Right lobe of liver (tissue), 6 donors: ENCODE data around the gene LIMCH1. TPM values are rescaled to one million over a fixed set of nuclear protein-coding genes. Genes with fewer than 3 reads are reported as not detected.

Experiments
- ATAC-seq, 4 donors: fragments of 200-7000 bp; cut with Tn5 transposase; one replicate each; pipeline ENCODE4 v1.9.1; 2020; ENCODE audit warnings: mild to moderate bottlenecking in 4 of 4, moderate library complexity in 4 of 4
- DNase-seq, 3 donors: peaks; one replicate each; pipeline ENCODE4 v3.0.0-alpha.2; 2020
- H3K27ac ChIP-seq, 3 donors: fragments of 200-600 bp; one replicate each; pipeline ENCODE4 v1.8.0; 2022
- H3K27me3 ChIP-seq, 2 donors: fragments of 200-600 bp; one replicate each; pipeline ENCODE4 v1.8.0; 2022
- H3K36me3 ChIP-seq, 4 donors: fragments of 200-600 bp; sonication (generic) in 1 of 4; one replicate each; pipeline versions ENCODE4 v1.5.1 to v1.8.0; 2017 to 2022; ENCODE audit warnings: control low read depth in 1 of 4
- H3K4me1 ChIP-seq, 4 donors: fragments of 200-600 bp; sonication (generic) in 1 of 4; one replicate each; pipeline versions ENCODE4 v1.5.1 to v1.8.0; 2017 to 2022; ENCODE audit warnings: control low read depth in 1 of 4
- H3K4me3 ChIP-seq, 3 donors: fragments of 200-600 bp; one replicate each; pipeline ENCODE4 v1.8.0; 2022
- H3K9me3 ChIP-seq, 4 donors: fragments of 200-600 bp; sonication (generic) in 1 of 4; one replicate each; pipeline versions ENCODE4 v1.5.1 to v1.8.0; 2017 to 2022; ENCODE audit warnings: control low read depth in 1 of 4
- CTCF ChIP-seq, 4 donors: fragments of 200-600 bp in 3 of 4; fragments of 450-650 bp in 1 of 4; IDR thresholded peaks; one replicate each; pipeline versions ENCODE4 v1.5.1 to v1.8.0; 2016 to 2022; ENCODE audit warnings: antibody characterized with exemption in 4 of 4, mild to moderate bottlenecking in 2 of 4
- POLR2A ChIP-seq: fragments of 450-650 bp; IDR thresholded peaks from one replicate; pipeline ENCODE4 v1.6.1; 2017; ENCODE audit warnings: antibody characterized with exemption, mild to moderate bottlenecking
- WGBS: methylation state at CpG from one replicate; pipeline ENCODE4 v1.1.6; 2018; ENCODE audit warnings: low coverage, low lambda C conversion rate; ENCODE audit not compliant: insufficient coverage; ENCODE audit errors: missing lambda C conversion rate; 5-methylcytosine and 5-hydroxymethylcytosine counted together
- intact Hi-C, 2 donors: fragments of 100-400 bp; cut with DNase I; formaldehyde crosslinking; loops; one replicate each; pipeline versions ENCODE4 v1.11.2 to v1.14.1; 2022
- total RNA-seq, 6 experiments: library from RNA; depleted of rRNA in 2 of 6; stranded (reverse); fragments of >200 nt in 2 of 6; fragmentation: NEBNext Ultra II Directional in 3 of 6; extraction: Animal tissue kit (Norgen Biotek cat#: 25700) in 3 of 6; gene quantifications; one replicate each; pipeline versions ENCODE4 v1.1.0 to v1.2.4, GENCODE V29; 2016 to 2023
- donor health status: DM: no; HTN: yes; CAD: no.
- donor health status: DM: no; HTN: no; CAD: no.
- donor health status: DM: no; HTN: no; CAD: no.
- donor health status: DM: no; HTN: yes; CAD: no.
- donor health status: DM: no; HTN: yes; CAD: no.

The LIMCH1 gene
- total RNA-seq, 6 experiments from 2014 or later: 8.3 to 26.9 (median 12.9) TPM

DNA sequence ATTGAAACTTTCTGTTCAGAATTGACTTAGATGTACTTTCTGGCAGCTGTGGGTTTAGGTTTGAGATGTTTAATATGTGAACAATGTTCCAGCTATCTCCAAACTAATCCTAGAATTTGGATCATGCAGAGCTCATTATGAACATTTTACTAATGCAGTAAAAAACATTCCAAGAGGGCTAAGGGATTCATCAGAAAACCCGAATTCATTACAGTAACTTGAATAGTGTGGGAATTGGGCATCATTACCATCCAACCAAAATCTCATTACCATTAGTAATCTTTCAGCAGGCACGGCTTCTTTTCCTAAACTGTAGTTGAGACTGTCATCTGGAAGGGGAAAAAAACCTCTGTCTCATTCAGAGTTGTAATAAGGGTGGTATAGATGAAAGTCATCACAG, 91.0 kb downstream of the LIMCH1 start:
- intact Hi-C loops: no loop called here
- Histone ChIP-seq H3K9me3 (no peaks in the 10 kb centered on the region), H3K27ac (no peak overlapping the region), H3K4me1 (no peaks in the 10 kb centered on the region), H3K27me3 (no peaks in the 10 kb centered on the region), H3K4me3 (no peak overlapping the region), H3K36me3 (no peaks in the 10 kb centered on the region)
- TF ChIP-seq POLR2A: no peak
- TF ChIP-seq CTCF (IDR thresholded peaks at IDR 0.05): no peak
- WGBS: 69% methylated on average over 2 of the region's 2 CpGs
- DNase-seq: no peak
- no peak for ATAC-seq

DNA sequence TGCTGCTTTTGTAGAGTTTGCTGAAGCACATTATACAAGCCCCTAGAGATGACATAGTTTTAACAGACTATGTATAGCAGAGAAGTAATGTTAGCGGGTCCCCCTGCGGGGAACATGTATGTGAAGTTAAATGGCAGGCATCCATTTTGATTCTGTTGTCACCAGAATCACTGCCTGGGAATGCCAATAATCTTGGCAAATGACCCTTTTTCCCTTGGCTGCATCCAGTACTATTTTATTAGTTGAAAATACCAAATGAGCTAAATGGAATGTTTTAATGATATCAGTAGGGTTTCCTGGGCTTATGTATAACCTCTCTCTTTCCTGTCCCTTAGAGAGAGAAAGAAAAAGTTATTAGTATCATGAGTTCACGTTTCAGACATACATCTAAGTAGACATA, 93.6 kb downstream of the LIMCH1 start:
- intact Hi-C loops: no loop called here
- Histone ChIP-seq H3K4me1 (no peaks in the 10 kb centered on the region), H3K27me3 (no peaks in the 10 kb centered on the region), H3K36me3 (no peaks in the 10 kb centered on the region), H3K27ac (no peak overlapping the region), H3K4me3 (no peak overlapping the region), H3K9me3 (no peaks in the 10 kb centered on the region)
- no peak for TF ChIP-seq POLR2A
- no peak for TF ChIP-seq CTCF (IDR thresholded peaks at IDR 0.05)
- ATAC-seq (no peak), DNase-seq (no peak)
- WGBS: 79% methylated on average over 3 of the region's 3 CpGs

DNA sequence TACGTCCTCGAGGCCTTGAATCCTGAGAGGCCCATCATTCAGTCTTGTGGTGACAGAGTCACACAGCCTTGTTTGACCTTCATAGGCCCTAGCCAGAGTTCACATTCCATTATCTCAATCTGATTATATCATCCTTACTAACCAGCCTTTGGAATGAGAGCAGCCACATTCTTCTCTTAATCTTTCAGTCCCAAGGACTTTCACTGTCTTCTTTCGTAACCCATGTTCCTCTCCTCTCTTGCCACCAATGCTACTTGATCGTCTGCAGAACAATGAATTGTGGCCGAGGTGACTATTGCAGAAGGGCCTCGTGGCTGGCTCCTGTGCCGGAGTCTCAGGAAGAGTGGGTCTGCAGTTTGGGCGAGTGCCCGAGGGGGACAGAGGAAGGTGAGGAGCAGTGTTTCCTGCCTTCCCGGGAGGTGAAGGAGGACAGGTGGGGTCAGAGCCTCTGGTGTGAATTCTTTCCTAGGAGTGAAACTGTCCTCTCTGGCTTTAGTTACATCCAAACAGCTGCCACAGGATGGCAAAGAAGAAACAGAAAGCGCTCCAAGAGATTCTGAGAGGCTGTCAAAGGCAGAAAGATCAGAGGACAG, 94.6 kb downstream of the LIMCH1 start:
- Histone ChIP-seq H3K4me1 (no peaks in the 10 kb centered on the region), H3K9me3 (no peaks in the 10 kb centered on the region), H3K27ac (no peak overlapping the region), H3K36me3 (no peaks in the 10 kb centered on the region), H3K27me3 (no peaks in the 10 kb centered on the region), H3K4me3 (no peak overlapping the region)
- DNase-seq (no peak), ATAC-seq (no peak)
- TF ChIP-seq POLR2A: no peak
- TF ChIP-seq CTCF (IDR thresholded peaks at IDR 0.05): no peak
- intact Hi-C loops: no loop called here
- 56% methylated on average over 8 of the region's 11 CpGs for WGBS

DNA sequence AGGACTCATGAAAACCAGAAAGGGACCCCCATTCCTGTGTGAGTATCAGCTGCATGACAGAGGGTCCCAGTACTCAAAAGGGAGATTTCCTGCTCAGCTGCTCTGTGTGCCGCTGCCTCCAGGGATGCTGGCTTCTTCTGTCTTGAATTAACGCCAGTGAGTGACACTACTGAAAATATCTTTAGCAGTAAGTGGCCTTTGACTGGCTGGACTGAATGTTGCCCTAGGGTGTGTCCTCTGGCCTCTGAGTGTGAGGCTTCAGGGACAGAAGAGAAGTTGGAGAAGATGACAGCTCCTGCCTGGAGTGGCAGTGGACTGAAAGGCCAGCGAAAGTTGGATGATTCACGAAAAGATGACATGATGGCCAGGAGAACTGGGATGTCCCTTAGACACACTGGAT, 95.4 kb downstream of the LIMCH1 start:
- H3K27ac ChIP-seq: no peak overlapping the region
- H3K4me3 ChIP-seq: no peak overlapping the region
- no peaks in the 10 kb centered on the region for H3K27me3 ChIP-seq
- no peaks in the 10 kb centered on the region for H3K9me3 ChIP-seq
- no peaks in the 10 kb centered on the region for H3K4me1 ChIP-seq
- 94% methylated on average over 2 of the region's 4 CpGs for WGBS
- TF ChIP-seq POLR2A (no peak), CTCF (IDR thresholded peaks at IDR 0.05) (no peak)
- DNase-seq: no peak
- no peak for ATAC-seq
- H3K36me3 ChIP-seq: no peaks in the 10 kb centered on the region
- intact Hi-C loops: no loop called here

DNA sequence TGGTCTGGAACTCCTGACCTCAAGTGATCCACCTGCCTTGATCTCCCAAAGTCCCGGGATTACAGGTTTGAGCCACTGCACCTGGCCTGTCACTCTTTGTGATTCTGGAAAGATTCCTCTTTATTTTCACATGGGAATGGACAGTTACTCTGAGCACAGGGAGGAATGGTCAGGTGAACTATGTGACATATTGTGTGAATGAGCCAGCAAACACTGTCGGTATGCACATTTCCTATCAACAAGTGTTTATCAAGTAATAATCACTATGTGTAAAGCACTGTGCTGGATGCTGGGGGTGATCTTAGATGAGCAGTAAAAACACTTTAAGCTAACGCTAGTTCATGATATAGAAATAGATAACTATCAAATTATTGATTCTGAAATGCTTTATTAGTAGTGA, 97.5 kb downstream of the LIMCH1 start:
- H3K9me3 ChIP-seq: no peaks in the 10 kb centered on the region
- no peaks in the 10 kb centered on the region for H3K27me3 ChIP-seq
- no peaks in the 10 kb centered on the region for H3K4me1 ChIP-seq
- no peak for DNase-seq
- ATAC-seq: no peak
- WGBS: 95% methylated on average over 3 of the region's 3 CpGs
- intact Hi-C loops: no loop called here
- H3K27ac ChIP-seq: no peak overlapping the region
- H3K36me3 ChIP-seq: no peaks in the 10 kb centered on the region
- H3K4me3 ChIP-seq: no peak overlapping the region
- TF ChIP-seq CTCF (IDR thresholded peaks at IDR 0.05) (no peak), POLR2A (no peak)
